Endothelial cell of umbilical vein (primary cell): ENCODE results near the gene SAGE1.
"Not testable (repeated sequence)": the region's sequence is repeated elsewhere in the genome, so short reads cannot be mapped to it uniquely, and the experiment has no call there.

Experiments
- EZH2 ChIP-seq: IDR thresholded peaks from 2 replicates; pipeline ENCODE4 v1.6.1; 2012; ENCODE audit warnings: borderline replicate concordance, low read depth, mild to moderate bottlenecking, moderate library complexity, low read length, inconsistent platforms; ENCODE audit not compliant: severe bottlenecking
- JUN ChIP-seq: IDR thresholded peaks from 2 replicates; pipeline ENCODE4 v1.6.1; 2011; ENCODE audit warnings: borderline replicate concordance, low read depth; ENCODE audit not compliant: insufficient read length, insufficient read depth
- POLR2A ChIP-seq: IDR thresholded peaks from 2 replicates; pipeline ENCODE4 v1.6.1; 2012; ENCODE audit warnings: low read depth, mild to moderate bottlenecking, control low read depth, low read length
- TF ChIP-seq, protein P1 (sequence below), 2 donors: IDR thresholded peaks; 1 replicate in 1 of 2; 2 replicates in 1 of 2; pipeline ENCODE4 v1.5.1; 2011; ENCODE audit warnings: low read length in 2 of 2, mild to moderate bottlenecking in 2 of 2, moderate library complexity in 2 of 2, control low read depth in 1 of 2, inconsistent platforms in 1 of 2, low read depth in 1 of 2; ENCODE audit not compliant: insufficient read depth in 1 of 2; ENCODE audit errors: extremely low read depth in 1 of 2

DNA sequence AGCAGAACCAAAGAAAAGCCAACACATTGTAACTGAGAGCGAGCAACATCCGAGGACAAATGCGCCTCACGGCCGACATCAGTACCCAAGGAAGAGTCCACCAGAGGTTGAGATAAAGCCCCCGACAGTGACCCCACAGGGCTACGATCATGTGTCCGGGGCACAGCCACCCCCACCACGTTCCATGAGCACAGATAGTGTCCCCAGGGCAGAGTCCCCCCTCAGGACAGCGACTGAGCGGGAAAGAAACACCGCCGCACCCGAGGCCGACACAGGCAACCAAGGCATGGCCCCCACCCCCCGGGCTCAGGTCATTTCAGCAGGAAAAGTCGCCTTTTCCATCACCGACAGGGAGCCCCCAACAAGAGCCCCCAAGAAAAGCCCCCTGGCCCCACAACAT is 5.3 kb upstream of the SAGE1 start:
- TF ChIP-seq, protein P1, sequence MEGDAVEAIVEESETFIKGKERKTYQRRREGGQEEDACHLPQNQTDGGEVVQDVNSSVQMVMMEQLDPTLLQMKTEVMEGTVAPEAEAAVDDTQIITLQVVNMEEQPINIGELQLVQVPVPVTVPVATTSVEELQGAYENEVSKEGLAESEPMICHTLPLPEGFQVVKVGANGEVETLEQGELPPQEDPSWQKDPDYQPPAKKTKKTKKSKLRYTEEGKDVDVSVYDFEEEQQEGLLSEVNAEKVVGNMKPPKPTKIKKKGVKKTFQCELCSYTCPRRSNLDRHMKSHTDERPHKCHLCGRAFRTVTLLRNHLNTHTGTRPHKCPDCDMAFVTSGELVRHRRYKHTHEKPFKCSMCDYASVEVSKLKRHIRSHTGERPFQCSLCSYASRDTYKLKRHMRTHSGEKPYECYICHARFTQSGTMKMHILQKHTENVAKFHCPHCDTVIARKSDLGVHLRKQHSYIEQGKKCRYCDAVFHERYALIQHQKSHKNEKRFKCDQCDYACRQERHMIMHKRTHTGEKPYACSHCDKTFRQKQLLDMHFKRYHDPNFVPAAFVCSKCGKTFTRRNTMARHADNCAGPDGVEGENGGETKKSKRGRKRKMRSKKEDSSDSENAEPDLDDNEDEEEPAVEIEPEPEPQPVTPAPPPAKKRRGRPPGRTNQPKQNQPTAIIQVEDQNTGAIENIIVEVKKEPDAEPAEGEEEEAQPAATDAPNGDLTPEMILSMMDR (IDR thresholded peaks at IDR 0.05; ENCODE audit: extremely low read depth in 1 of 2, insufficient read depth in 1 of 2, low read depth in 1 of 2, low read length in 2 of 2): not testable (repeated sequence)
- not testable (repeated sequence) for TF ChIP-seq POLR2A, EZH2, JUN
